Activated T-cell treated with anti-CD3 and anti-CD28 coated beads for 4 hours (primary cell): ENCODE measurements around the gene ACSF3.

Source experiments
- DNase-seq: peaks from one replicate; pipeline ENCODE4 v3.0.0-alpha.2; 2020

Gene ACSF3

DNA sequence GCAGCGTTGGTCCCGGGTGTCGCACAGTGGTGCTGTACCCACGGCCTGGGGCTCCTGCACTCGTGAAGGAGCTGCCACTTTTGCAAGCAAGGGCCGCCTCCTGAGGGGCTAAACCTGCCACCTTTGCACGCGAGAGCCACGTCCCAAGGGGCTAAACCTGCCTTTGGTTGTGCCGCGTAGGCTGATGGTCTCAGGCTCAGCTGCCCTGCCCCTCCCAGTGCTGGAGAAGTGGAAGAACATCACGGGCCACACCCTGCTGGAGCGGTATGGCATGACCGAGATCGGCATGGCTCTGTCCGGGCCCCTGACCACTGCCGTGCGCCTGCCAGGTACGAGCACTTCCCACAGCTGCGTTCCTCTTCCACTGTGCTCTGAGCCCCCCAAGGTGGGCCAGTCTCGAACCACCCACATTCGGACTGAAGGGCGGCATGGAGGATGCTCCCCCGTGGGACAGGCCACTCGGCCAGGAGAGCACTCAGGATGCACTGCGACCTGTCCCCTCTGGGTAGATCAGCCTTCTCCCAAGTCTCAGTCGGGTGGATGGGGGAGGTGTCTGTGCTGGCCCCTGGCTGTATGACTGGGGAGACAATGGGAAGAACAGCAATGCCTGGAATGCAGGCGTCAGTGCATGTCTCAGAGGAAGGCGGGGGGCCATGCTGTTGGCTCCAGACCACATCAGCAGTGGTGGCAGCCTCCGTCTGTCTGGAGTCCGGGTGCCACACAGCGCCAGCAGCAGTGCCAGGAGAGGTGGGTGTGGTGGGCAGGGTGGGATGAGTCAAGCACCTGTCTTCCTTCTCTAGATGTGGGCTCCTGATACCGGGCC lies 20.7 kb downstream of the ACSF3 start:
- DNase-seq, result no peak

- peak; percentile 71 for DNase-seq
Observed at GRCh38 chr16:89115216-89115861, 21.7 kb downstream of the ACSF3 start.

GRCh38 chr16:89116341-89117226 lies 22.9 kb downstream of the ACSF3 start:
- no peak for DNase-seq

DNA sequence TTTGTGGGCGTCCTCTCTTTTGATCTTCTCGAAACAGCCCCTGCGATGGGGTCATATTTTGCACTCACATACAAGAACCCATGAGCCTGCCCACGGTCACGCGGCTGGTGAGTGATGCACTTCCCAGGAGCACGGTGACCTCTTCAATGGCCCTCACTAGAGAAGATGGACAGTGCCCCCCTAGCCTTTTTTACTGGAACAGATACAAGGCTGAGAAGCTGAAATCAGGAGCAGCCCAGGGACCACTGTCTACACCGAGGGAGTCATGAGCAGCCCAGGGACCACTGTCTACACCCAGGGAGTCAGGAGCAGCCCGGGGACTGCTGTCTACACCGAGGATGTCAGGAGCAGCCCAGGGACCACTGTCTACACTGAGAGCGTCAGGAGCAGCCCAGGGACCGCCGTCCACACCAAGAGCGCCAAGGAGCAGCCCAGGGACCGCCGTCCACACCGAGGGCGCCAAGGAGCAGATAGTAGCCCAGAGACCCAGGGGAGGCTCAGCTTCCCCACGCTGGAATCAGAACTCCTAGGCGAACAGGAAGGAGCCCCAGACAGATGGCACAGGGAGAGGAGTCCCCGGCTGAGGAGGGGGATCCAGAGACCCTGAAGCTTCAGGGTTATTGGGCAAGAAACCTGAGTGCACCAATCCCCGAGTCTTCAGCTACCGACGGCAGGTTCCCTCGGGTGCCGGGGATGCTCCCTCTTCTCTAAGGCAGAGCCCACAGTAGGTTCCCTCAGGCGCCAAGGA lies 23.7 kb downstream of the ACSF3 start:
- no peak for DNase-seq

- DNase-seq, result no peak
Observed at GRCh38 chr16:89117975-89118289, 24.3 kb downstream of the ACSF3 start.

DNA sequence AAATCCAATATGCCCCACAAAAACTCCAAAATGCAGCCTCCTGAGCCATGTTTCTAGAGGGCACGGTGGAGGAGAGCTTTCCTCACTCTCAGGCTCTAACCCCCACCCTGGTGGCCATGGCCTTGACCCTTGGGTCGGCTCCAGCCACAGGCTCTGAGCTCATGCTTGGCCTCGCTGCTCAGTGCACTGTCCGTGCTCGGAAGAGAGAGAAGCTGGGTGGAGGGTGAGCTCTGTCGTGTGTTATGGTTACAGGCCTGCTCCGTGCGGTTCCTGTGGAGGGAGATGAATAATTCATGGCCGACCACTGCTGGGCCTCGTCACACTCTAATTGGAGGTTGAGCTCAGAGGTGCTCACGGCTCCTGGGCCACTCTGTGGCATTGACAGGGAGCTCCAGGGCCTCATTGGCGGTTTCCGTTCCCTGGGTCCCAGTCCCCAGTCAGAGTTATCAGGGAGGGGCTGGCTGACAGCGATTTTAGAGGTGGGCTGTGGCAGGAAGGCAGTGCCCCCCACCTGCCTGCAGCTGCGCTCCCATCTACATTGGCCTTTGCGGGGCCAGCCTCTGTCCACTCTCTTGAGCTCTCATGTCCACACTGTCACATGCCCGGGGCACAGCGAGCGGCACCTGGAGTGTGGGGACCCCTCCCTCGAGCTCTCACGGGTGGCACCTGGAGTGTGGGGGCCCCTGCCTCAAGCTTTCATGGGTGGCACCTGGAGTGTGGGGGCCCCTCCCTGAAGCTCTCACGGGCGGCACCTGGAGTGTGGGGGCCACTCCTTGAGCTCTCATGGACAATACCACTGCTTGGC lies 24.9 kb downstream of the ACSF3 start:
- no peak for DNase-seq

DNA sequence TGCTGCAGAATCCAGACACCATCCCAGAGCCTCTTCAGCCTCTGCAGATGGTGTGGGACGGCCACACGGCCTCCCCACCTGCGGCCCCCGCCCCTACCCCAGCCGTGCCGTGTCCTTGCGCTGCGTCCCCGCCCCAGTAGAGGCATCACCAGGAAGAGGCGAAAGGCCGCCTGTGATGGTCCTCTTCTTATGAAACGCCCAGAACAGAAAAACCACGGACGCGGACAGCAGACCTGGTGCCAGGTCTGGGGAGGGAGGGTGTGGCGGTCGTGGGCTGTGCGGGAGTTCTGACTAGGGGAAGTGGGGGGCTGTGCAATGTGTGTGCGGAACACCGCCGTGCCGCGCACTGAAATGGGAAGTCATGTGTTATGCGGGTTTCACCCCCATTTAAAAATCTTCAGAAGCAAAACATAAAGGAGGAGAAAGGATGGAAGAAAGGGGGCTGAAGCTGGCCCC lies 25.5 kb downstream of the ACSF3 start:
- no peak for DNase-seq

GRCh38 chr16:89119661-89120141 lies 26.0 kb downstream of the ACSF3 start:
- DNase-seq, result no peak

- no peak for DNase-seq
Observed at GRCh38 chr16:89120281-89120680, 26.6 kb downstream of the ACSF3 start.

- no peak for DNase-seq
Observed at GRCh38 chr16:89120921-89121351, 27.3 kb downstream of the ACSF3 start.

DNA sequence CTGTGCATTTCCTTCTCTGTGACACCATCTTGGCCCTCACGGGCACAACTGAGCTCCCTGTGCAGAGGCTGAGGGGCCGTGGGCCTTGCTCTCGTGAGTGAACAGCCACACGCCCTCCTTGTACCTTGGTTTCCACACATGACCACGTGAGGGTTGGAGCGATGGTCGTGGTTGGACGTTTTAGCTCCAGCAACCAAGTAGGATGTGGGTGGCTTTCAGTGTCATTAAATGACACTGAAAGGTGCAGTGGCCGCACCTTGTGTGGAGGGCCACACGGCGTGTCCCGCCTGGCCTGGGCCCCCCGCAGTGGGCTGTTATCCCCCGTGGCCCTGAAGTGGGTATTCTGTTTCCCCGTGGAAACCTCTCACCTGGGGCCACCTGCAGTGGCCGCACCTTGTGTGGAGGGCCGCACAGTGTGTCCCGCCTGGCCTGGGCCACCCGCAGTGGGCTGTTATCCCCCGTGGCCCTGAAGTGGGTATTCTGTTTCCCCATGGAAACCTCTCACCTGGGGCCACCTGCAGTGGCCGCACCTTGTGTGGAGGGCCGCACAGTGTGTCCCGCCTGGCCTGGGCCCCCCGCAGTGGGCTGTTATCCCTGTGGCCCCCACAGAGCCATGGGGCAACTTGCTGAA lies 28.2 kb downstream of the ACSF3 start:
- no peak for DNase-seq

GRCh38 chr16:89122322-89122851 lies 28.7 kb downstream of the ACSF3 start:
- peak; percentile 56 for DNase-seq

DNA sequence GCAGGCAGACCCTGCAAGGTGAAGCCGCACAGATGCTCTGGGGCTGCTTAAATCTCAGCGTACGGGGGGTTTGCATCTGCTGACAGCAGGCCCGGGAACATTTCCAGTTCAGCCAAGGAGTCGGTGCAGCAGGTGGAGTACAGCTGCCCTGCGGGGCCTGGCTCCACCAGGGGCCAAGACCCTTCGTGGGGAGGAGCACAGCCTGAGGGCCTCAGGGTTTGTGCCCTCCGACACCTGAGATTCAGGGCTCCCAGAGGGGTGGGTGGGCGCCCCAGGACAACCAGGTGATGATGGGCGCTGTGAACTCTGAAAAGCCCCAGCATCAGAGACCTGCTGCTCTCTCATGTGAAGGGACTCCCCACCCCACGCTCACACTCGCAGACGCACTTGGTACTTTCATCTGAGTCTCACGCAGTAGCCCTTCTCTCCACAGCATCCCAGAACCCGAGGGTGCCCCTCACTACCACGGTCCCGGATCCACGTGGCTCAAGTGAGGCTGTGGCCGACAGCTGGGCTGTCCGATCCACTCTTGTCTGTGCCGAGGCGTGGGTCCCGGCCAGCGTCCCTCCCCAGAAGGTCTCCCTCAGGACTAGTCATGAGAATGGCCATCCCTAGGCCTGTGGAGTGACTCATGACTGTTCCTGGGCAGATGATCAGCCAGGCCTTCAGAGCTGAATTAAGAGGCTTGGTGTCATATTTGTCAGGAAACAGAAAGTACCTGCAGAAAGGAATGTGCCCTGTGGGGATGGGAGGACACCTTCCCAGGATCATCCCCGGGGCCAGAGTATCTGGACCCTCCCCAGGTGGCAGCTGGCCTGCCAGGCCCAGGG lies 29.6 kb downstream of the ACSF3 start:
- no peak for DNase-seq

DNA sequence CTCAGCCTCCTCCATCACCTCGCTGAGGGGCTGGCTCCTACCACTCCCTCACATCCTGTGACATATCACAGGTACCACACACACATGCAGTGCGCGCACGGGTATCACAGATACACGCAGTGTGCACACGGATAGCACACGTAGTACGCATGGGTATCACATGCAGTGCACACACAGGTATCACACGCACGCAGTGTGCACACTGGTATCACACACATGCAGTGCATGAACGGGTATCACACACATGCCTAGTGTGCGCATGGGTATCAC lies 30.1 kb downstream of the ACSF3 start:
- no peak for DNase-seq

- DNase-seq, result no peak
Observed at GRCh38 chr16:89129378-89129777, 35.7 kb downstream of the ACSF3 start.

DNA sequence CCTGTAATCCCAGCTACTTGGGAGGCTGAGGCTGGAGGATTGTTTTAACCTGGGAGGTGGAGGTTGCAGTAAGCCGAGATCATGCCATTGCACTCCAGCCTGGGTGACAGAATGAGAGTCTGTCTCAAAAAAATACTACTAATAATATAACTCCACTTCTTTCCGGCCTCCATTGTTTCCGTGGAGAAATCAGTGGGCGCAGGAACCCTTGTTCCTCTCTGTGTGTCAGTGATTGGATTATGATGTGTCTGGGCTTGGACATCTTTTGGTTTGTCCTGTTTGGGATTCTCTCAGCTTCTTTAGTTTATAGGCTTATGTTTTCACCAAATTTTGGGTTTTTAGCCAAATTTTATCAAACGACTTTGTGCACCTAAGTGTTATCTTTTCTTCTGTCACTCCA lies 36.8 kb downstream of the ACSF3 start:
- DNase-seq, result no peak

- DNase-seq, result no peak
Observed at GRCh38 chr16:89131783-89132182, 38.1 kb downstream of the ACSF3 start.

DNA sequence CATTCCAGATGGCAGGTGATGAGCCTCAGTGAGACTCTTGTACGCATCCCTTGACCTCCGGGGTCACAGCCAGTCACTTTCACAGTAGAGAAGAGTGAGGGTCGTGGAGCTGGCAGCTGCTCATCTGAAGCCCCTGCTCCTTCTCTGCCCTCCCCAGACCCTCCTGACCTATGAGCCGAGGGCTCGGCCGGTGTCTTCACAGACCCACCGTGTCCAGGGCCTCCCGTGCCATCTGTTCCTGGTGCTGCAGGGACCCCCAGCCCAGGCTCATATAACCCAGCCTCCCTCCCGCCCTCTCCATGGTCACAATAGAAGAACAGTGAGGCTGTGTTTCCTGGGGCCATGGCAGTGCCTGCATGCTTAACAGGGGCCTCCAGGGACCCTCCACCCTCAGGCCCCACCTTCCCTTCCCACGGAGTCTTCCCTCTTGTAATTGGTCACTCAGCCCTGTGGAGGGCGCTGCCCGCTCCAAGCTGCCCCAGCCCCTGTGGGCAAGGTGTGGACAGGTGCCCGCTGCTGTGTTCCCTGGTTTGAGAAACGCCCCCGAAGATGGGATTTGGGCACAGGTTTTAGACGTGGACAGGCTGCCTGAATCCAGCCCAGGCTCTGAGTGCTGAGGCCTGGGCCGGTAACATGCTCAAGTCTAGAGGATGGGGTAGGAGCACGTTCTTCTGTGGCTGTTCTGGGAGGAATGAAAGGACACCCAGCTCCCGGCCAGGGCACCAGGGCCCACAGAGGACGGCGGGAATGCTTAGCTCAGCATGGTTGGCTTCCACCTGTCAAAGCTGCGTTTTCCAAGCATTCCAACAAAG lies 38.7 kb downstream of the ACSF3 start:
- no peak for DNase-seq

GRCh38 chr16:89133457-89134127 lies 39.9 kb downstream of the ACSF3 start:
- DNase-seq, result no peak
